Neural cell (in vitro differentiated cells): ENCODE data around the gene PRKAG2.

Source experiments
- CTCF ChIP-seq: fragments of 450-650 bp; IDR thresholded peaks from 2 replicates; pipeline ENCODE4 v1.5.1; 2014; ENCODE audit warnings: antibody characterized with exemption, mild to moderate bottlenecking, moderate library complexity; ENCODE audit not compliant: poor library complexity, severe bottlenecking
- EP300 ChIP-seq: fragments of 450-650 bp; conservative IDR thresholded peaks from 2 replicates; pipeline ENCODE4 v1.6.1; 2014; ENCODE audit warnings: antibody characterized with exemption, mild to moderate bottlenecking, moderate library complexity; ENCODE audit not compliant: poor library complexity, severe bottlenecking
- EZH2 ChIP-seq: fragments of 200-600, 300-800 bp; shearing (Covaris generic), sonication (generic); IDR thresholded peaks from 2 replicates; pipeline ENCODE4 v1.6.1; 2014; ENCODE audit warnings: antibody characterized with exemption, low read length, borderline replicate concordance, mild to moderate bottlenecking; ENCODE audit not compliant: insufficient read depth, poor library complexity, severe bottlenecking
- POLR2AphosphoS5 ChIP-seq: IDR thresholded peaks from 2 replicates; pipeline ENCODE4 v1.6.1; 2012
- SMC3 ChIP-seq: fragments of 450-650 bp; conservative IDR thresholded peaks from 2 replicates; pipeline ENCODE4 v1.6.1; 2014; ENCODE audit warnings: antibody characterized with exemption, mild to moderate bottlenecking, moderate library complexity; ENCODE audit not compliant: poor library complexity

- no peak for TF ChIP-seq POLR2AphosphoS5
- TF ChIP-seq EP300, result no peak
- no peak for TF ChIP-seq CTCF
- no peak for TF ChIP-seq EZH2
- TF ChIP-seq SMC3, result no peak
These were observed 9.0 kb downstream of the PRKAG2 start for GRCh38 chr7:151867912-151868311.
